Smooth muscle cell (in vitro differentiated cells): Measurements from ENCODE around the gene ABCC4. TPM values are rescaled to one million over a fixed set of nuclear protein-coding genes. Genes with fewer than 3 reads are reported as not detected.

Source experiments
- DNase-seq: peaks from one replicate; lab custom pipeline; 2025; ENCODE audit not compliant: unreplicated experiment; lab: John Stamatoyannopoulos, UW
- H2AFZ ChIP-seq: fragments of 200-600 bp; sonication (generic); 2 replicates; pipeline ENCODE4 v1.6.0; 2016; ENCODE audit warnings: antibody characterized with exemption, low read depth, mild to moderate bottlenecking
- H3F3A ChIP-seq: fragments of 200-600 bp; sonication (generic); 2 replicates; pipeline ENCODE4 v1.6.0; 2017; ENCODE audit warnings: antibody characterized with exemption, low read depth
- H3K27ac ChIP-seq: fragments of 200-600 bp; sonication (generic); 2 replicates; pipeline ENCODE4 v1.5.1; 2016; ENCODE audit warnings: low read depth, mild to moderate bottlenecking
- H3K27me3 ChIP-seq: fragments of 200-600 bp; sonication (generic); 2 replicates; pipeline ENCODE4 v1.6.1; 2016; ENCODE audit warnings: low read depth, mild to moderate bottlenecking
- H3K36me3 ChIP-seq: fragments of 200-600 bp; sonication (generic); 2 replicates; pipeline ENCODE4 v1.5.1; 2016; ENCODE audit warnings: low read depth
- H3K4me1 ChIP-seq: fragments of 200-600 bp; sonication (generic); 2 replicates; pipeline ENCODE4 v1.5.1; 2016; ENCODE audit warnings: low read depth
- H3K4me2 ChIP-seq: fragments of 200-600 bp; sonication (generic); 2 replicates; pipeline ENCODE4 v1.6.0; 2016; ENCODE audit warnings: mild to moderate bottlenecking
- H3K4me3 ChIP-seq: fragments of 200-600 bp; sonication (generic); 2 replicates; pipeline ENCODE4 v1.5.1; 2016; ENCODE audit warnings: mild to moderate bottlenecking
- H3K79me2 ChIP-seq: fragments of 200-600 bp; sonication (generic); 2 replicates; pipeline ENCODE4 v1.6.0; 2016; ENCODE audit warnings: low read depth, mild to moderate bottlenecking
- H3K9ac ChIP-seq: fragments of 200-600 bp; sonication (generic); 2 replicates; pipeline ENCODE4 v1.6.0; 2016; ENCODE audit warnings: low read depth
- H3K9me3 ChIP-seq: fragments of 200-600 bp; sonication (generic); replicated peaks from 2 replicates; pipeline ENCODE4 v1.5.1; 2016; ENCODE audit warnings: low read depth
- H4K20me1 ChIP-seq: fragments of 200-600 bp; sonication (generic); 2 replicates; pipeline ENCODE4 v1.6.0; 2016; ENCODE audit warnings: low read depth
- WGBS: methylation state at CpG from one replicate; pipeline ENCODE4 v1.1.7; 2016; ENCODE audit warnings: low lambda C conversion rate; 5-methylcytosine and 5-hydroxymethylcytosine counted together
- polyA plus RNA-seq: library from polyadenylated mRNA; unstranded; fragments of >200 nt; fragmentation: Nextera tagmentation; extraction: Ambion mirVana; gene quantifications from 2 replicates; pipeline ENCODE4 v1.2.1, GENCODE V29; 2016
- total RNA-seq: library from RNA; depleted of rRNA; stranded (reverse); fragments of >200 nt; gene quantifications from 2 replicates; pipeline ENCODE4 v1.2.3, GENCODE V29; 2014
- TF ChIP-seq, protein P1 (sequence below): fragments of 200-600 bp; sonication (generic); IDR thresholded peaks from 2 replicates; pipeline ENCODE4 v1.5.1; 2017; ENCODE audit warnings: borderline replicate concordance, mild to moderate bottlenecking, antibody characterized with exemption; ENCODE audit not compliant: insufficient read depth, poor library complexity, severe bottlenecking

Gene ABCC4
- total and polyA plus RNA-seq, 2 experiments from 2014 or later: 11.9 to 37.7 TPM

DNA sequence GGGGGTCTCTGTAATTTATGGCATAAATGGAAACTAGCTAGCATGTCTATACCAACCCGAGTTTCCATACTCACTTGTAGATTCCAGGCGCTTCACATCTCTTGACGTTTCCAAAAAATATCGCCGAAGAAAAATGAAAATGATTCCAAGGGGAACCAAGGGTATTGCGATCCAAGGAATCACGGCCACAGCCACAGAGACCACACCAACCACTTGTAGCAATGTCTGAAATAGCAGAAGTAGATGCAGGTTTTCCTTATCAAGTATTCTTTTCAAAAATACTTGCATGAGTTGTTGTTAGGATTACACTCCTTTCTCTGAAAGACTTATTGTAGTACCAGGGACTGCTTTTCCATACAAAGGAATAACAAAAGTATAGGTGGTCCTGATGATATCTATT is 218.2 kb downstream of the ABCC4 start:
- H3K79me2 ChIP-seq: no peaks in the 10 kb centered on the region
- 91% methylated on average over 7 of the region's 7 CpGs for WGBS

GRCh38 chr13:95075506-95075905 is 225.7 kb downstream of the ABCC4 start:
- Histone ChIP-seq H2AFZ (no peak overlapping the region), H3K4me3 (no peak overlapping the region), H3K79me2 (no peaks in the 10 kb centered on the region), H4K20me1 (no peaks in the 10 kb centered on the region), H3F3A (no peaks in the 10 kb centered on the region), H3K4me2 (no peak overlapping the region), H3K9ac (no peak overlapping the region), H3K4me1 (no peaks in the 10 kb centered on the region), H3K27ac (no peak overlapping the region), H3K36me3 (peaks cover 7% of the 10 kb centered on the region), H3K9me3 (no peaks in the 10 kb centered on the region), H3K27me3 (no peaks in the 10 kb centered on the region)
- TF ChIP-seq, protein P1, sequence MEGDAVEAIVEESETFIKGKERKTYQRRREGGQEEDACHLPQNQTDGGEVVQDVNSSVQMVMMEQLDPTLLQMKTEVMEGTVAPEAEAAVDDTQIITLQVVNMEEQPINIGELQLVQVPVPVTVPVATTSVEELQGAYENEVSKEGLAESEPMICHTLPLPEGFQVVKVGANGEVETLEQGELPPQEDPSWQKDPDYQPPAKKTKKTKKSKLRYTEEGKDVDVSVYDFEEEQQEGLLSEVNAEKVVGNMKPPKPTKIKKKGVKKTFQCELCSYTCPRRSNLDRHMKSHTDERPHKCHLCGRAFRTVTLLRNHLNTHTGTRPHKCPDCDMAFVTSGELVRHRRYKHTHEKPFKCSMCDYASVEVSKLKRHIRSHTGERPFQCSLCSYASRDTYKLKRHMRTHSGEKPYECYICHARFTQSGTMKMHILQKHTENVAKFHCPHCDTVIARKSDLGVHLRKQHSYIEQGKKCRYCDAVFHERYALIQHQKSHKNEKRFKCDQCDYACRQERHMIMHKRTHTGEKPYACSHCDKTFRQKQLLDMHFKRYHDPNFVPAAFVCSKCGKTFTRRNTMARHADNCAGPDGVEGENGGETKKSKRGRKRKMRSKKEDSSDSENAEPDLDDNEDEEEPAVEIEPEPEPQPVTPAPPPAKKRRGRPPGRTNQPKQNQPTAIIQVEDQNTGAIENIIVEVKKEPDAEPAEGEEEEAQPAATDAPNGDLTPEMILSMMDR: no peak
- no peak for DNase-seq
- WGBS: 82% methylated on average over 5 of the region's 5 CpGs

More for the DNA sequence above, 218.2 kb downstream of the ABCC4 start:
- no peaks in the 10 kb centered on the region for H3K36me3 ChIP-seq
- H3K4me2 ChIP-seq: no peak overlapping the region
- H3F3A ChIP-seq: no peaks in the 10 kb centered on the region
- H3K27me3 ChIP-seq: no peaks in the 10 kb centered on the region
- no peaks in the 10 kb centered on the region for H3K9me3 ChIP-seq
- DNase-seq: no peak
- TF ChIP-seq, protein P1: no peak
- H4K20me1 ChIP-seq: no peaks in the 10 kb centered on the region
- H3K9ac ChIP-seq: no peak overlapping the region
- no peak overlapping the region for H3K27ac ChIP-seq
- no peaks in the 10 kb centered on the region for H3K4me1 ChIP-seq
- H2AFZ ChIP-seq: no peak overlapping the region
- H3K4me3 ChIP-seq: no peak overlapping the region

DNA sequence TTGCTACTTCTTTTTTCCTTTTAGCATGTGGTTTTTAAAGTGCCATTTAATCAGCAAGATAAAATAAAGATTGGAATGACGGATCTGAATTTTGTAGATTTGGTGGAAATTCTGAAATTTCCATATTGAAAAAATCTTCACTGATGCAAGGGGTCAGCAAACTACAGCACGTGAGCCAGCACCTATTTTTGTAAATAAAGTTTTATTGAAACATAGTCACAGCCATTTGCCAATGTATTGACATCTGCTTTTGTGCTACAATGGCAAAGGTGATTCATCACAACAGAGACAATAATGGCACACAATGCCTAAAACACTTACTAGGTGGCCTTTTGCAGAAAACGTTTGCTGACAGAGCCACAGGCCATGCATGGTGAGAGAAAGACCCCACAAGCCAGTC is 226.4 kb downstream of the ABCC4 start:
- Histone ChIP-seq H3K27ac (no peak overlapping the region), H3K4me1 (no peaks in the 10 kb centered on the region), H4K20me1 (no peaks in the 10 kb centered on the region), H3K36me3 (peaks cover 7% of the 10 kb centered on the region), H3K79me2 (no peaks in the 10 kb centered on the region), H3K4me3 (no peak overlapping the region), H3K9ac (no peak overlapping the region), H2AFZ (no peak overlapping the region), H3K9me3 (no peaks in the 10 kb centered on the region), H3K27me3 (no peaks in the 10 kb centered on the region), H3F3A (no peaks in the 10 kb centered on the region), H3K4me2 (no peak overlapping the region)
- 91% methylated on average over 3 of the region's 3 CpGs for WGBS
- DNase-seq: no peak
- TF ChIP-seq, protein P1: no peak

- H3K36me3 ChIP-seq: peaks cover 7% of the 10 kb centered on the region
- no peaks in the 10 kb centered on the region for H3K9me3 ChIP-seq
- no peak overlapping the region for H3K4me3 ChIP-seq
- DNase-seq: no peak
- H3K79me2 ChIP-seq: no peaks in the 10 kb centered on the region
- H4K20me1 ChIP-seq: no peaks in the 10 kb centered on the region
- no peaks in the 10 kb centered on the region for H3F3A ChIP-seq
- no peak overlapping the region for H2AFZ ChIP-seq
- H3K27ac ChIP-seq: no peak overlapping the region
- 86% methylated on average over 7 of the region's 7 CpGs for WGBS
- no peaks in the 10 kb centered on the region for H3K27me3 ChIP-seq
- H3K9ac ChIP-seq: no peak overlapping the region
- no peaks in the 10 kb centered on the region for H3K4me1 ChIP-seq
- TF ChIP-seq, protein P1: no peak
- no peak overlapping the region for H3K4me2 ChIP-seq
These were observed 227.4 kb downstream of the ABCC4 start for GRCh38 chr13:95073747-95074311.
